HG02763 (cell line): ENCODE data around the gene NMU.
"Not testable (repeated sequence)": the region's sequence is repeated elsewhere in the genome, so short reads cannot be mapped to it uniquely, and the experiment has no call there.

Experiments used
- ATAC-seq: cut with Tn5 transposase; IDR thresholded peaks from one replicate; pipeline ENCODE4 v1.9.1; 2021; ENCODE audit warnings: mild to moderate bottlenecking, moderate library complexity; ENCODE audit not compliant: unreplicated experiment

Gene NMU

DNA sequence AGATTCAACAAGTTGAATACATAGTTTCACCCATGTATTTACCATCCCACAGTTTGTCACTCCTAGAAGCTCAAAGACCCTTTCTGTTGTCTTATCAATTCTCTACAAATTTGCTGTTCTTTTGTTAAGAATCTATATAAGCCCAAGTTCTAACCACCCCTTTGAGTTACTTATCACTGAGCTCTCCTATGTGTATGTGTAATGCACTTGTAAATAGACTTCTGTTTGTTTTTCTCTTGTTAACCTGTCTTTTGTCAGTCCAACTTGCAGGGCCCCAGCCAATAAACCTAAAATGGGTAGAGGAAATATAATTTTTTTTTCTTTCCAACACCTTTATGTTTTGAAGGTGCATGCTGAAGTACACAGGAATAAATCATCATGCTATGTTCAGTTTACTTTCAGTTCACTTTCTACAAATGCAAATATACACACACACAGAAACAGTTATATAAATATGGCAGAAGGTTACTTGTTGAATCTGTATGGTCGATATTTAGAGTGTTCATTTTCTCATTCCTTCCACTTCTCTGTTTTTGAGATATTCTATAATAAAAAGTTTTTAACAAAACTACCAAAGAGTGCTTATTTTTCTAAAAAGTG, 67.1 kb downstream of the NMU start:
- ATAC-seq = peak; percentile 64

DNA sequence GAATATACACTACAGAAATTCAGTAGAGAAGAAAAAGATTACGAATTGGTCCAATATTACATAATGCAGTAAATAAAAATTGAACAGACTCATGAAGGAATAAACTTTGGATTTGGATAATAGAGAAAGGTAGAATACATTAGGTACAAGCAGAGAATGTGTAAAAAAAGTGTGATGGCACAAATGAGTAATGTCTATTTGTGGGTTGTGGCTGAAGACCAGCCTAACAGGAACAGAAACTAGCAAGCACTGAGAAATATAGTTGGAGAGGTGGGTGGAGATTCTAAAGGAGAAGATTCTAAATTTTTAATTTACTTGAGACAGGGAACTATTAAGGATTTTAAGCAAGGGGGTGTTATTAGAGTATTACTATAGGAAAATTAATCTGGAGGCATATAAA, 74.2 kb downstream of the NMU start:
- ATAC-seq = peak; percentile 99

DNA sequence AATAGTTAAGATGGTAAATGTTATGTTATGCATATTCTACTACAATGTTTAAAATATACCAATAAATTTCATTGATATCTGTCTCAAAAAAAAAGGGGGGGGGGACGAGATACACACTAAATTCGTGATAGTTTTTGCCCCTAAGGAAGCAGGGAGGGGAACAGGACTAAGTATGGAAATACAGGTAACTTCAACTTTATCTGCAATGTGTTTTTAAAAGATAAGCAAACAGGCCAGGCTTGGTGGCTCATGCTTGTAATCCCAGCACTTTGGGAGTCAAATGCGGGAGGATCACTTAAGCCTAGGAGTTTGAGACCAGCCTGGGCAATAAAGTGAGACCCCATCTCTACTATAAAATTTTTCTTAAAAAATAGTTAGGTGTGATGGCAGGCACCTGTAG, 76.0 kb downstream of the NMU start:
- no peak for ATAC-seq

DNA sequence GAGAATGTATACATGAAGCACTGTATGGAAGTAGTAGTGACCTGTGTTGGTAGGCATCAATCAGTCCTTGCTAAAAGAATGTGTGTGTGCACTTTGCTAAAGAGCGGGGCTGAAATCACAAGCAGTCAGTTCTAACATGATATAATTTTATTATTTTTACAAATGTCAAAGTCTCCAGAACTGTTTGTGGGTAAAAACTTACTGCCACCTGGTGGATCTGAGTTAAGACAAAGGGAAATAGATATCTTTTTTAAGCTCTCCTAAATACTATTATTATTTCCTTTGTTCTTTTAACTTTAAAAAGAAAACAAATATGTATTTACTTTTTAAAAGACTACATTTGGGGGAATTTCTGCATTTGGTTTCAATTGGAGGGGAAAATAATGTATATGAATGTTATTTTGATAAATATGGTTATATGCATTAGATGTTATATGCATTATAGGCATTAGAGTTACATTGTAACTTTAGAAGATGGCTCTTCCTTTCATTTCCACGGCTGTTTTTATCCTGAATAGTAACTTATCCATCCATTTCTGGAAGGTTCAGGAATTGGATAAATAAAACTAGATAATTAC, 81.6 kb downstream of the NMU start:
- no peak for ATAC-seq

DNA sequence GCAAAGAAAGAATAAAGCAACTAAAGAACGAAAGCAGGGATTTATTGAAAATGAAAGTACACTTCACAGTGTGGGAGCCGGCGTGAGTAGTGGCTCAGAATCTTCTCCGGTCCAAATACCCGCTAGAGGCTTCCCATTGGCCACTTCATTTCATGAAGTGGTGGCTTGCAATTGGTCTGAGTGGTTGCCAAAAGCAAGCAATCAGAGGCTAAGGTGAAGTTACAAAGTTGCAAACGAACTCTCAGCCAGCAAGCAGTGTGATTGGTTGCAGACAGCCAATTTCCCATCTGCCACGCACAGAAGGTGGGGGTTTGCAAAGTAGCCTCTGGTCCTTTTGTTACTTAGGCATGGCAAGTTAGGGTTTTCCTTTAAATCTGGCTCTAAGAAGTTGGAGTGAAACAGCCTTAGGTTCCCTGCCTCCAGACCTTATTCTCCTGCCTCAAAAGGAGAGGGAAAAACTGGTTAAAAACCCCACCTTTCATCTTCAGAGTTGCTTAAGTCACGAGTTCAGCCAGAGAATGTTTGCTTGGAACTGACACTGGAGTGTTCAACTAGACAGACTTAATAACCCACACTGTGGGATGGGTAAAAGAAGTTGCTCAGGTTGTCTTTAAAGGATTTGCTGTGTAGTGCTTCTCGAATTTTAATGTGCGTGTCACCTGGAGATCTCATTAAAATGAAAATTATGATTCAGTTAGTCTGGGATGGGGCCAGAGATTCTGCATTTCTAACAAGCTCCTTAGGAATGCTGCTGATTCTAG, 82.5 kb downstream of the NMU start:
- no peak for ATAC-seq

DNA sequence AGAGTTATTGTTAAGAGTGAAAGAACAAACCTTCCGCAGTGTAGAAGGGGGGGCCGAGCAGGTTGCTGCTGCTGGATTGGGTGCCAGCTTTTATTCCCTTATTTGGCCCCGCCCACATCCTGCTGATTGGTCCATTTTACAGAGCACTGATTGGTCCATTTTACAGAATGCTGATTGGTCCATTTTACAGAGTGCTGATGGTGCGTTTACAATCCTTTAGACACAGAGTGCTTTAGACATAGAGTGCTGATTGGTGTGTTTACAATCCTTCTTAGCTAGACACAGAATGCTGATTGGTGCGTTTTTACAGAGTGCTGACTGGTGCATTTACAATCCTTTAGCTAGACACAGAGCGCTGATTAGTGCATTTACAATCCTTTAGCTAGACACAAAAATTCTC, 84.1 kb downstream of the NMU start:
- not testable (repeated sequence) for ATAC-seq

DNA sequence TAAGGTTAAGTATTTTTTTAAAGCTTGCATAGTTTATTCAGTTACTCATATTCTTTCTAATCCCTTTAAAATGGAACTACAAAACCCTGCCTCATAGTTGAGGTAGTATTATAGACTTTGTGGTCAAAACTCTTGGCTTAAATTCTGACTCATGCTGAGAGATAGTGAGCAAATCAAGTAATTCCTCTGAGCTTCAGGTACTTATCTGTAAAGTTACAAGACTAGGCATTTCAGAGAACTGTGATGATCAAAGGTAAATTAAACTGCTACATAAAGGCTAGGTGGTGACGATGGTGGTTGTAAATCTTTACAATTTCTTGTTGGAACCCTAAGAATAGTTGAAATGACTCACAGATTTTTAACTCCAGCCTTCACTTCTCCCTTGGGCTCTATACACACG, 86.2 kb downstream of the NMU start:
- no peak for ATAC-seq

DNA sequence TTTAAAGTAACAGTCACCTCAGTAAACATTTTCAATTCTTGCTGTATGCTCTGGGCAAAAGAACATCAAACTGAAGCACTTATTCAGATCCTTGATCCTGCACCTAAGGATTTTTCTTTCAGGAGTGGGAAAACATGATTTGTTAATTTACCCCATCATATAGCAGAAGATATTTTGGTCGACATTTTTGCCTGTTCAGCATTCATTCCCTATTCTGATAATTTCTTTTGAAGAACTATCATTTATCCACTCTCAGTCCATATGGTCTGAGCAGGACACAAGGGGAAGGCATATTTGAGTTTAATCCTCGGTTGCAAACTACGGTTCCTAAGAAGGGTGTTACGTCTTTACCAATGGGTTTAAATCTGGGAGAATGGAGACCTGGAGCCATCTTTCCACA, 88.2 kb downstream of the NMU start:
- ATAC-seq = no peak

DNA sequence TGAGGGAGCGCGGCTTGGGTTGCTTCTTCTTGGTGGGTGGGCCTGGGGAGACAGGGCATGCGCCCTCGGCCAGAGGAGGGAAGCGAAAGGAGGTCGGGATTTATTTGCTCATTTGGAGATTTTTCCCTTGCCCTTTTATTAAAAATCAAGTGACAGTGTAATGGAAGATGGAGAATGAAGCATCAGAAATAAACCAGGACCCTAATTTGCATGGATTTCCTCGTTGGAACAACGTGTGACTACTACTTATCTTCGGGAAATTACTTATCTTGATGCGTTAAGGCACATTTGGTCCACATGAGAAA, 88.7 kb downstream of the NMU start:
- ATAC-seq = no peak

DNA sequence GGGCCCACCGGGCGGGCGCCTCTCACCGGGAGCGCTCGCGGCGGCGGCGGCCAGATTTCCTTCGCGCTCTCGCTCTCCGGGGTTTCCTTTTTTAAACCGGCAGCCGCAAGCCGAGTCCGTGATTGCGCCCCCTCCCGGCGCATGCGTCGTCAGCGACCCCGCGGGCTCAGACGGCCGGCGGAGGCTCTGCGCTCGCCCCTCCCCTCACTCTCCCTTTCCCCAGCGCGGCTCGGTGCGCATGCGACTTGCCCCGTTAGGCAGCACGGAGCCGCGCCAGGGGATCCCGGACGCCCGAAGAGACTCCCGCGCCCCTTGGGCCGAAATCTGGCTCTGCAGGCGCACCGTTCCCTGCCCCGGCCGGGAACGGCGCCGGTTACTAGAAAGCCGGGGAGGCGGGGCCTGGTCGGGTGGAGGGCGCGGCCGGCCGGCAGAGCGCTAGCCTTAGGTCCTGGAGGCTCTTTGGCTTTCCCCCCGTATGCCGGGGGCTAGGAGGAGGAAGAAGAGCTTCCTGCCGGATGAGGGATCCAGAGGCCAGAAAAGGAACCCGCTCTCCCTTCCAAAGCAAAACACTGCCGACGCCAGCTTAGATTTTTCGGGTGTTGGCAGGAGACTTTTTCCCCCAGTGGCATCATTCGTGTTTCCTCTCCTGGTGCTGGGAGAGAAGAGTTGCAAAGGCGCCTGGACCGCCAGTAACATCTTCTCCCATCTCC, 89.2 kb downstream of the NMU start, which contains the start of gene CLOCK:
Gene CLOCK, minus strand, starts transcription at position 154 of the 710 bp plus-strand sequence. CDS start 64,124 bp downstream, outside the sequence.
- peak; percentile 76 for ATAC-seq

DNA sequence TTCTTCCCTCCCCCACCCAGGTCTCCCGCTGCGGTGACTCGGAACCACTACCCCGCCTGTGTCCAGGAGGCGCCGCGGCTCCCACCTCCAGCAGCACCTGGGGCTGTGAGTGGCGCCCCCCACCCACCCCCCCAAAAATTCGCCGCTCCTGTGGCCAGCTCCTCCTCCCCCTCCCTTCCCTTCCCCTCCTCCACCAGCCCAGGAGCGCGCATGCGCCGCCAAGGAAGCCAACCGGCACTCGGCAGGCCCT, 89.7 kb downstream of the NMU start:
- ATAC-seq = peak; percentile 42

DNA sequence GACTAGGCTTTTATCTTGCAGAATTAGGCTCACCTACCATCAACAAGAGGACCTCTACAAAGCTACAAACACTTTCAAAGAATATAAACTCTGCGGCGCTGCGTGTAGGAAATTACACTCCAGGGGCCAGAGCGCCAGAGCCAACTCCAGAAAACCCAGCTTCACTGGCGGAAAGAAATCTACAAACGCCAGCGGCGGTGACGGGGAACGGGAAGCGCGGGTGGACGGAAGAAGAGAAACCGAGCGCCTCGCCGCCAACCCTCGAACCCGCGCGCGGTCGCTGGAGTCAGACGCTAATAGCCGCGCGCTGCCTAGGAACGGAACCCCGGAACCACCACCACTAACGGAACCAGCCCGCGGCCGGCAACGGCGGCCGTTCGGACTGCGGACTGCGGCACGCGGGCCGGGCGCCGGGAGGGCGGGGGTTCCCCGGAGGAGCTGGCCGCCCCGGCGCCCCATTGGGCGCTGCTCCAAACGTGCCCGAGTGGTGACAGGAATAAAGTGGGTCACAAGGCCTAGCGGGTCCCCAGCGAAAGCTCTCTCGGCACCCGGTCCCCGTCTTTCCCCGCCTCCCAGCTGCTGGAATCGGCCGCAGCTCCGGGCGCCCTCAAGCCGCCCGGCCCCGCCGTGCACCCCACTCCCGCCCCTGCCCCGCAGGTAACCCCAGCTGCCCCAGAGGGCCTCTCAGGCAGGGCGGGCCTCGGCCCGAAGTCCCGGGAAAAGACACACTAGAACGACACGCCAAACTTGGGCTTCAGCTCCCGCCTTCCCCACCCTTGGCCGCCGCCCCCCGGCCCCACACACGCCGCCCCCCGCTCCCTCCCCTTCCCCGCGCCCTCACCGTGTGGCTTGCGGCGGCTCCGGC, 90.2 kb downstream of the NMU start:
- ATAC-seq = peak; percentile 41
